DMS 273 (cell line): ENCODE data around the gene NHEJ1.

Experiments
- DNase-seq: peaks from one replicate; lab custom pipeline; 2025; ENCODE audit not compliant: unreplicated experiment; lab: John Stamatoyannopoulos, UW

NHEJ1 gene

DNA sequence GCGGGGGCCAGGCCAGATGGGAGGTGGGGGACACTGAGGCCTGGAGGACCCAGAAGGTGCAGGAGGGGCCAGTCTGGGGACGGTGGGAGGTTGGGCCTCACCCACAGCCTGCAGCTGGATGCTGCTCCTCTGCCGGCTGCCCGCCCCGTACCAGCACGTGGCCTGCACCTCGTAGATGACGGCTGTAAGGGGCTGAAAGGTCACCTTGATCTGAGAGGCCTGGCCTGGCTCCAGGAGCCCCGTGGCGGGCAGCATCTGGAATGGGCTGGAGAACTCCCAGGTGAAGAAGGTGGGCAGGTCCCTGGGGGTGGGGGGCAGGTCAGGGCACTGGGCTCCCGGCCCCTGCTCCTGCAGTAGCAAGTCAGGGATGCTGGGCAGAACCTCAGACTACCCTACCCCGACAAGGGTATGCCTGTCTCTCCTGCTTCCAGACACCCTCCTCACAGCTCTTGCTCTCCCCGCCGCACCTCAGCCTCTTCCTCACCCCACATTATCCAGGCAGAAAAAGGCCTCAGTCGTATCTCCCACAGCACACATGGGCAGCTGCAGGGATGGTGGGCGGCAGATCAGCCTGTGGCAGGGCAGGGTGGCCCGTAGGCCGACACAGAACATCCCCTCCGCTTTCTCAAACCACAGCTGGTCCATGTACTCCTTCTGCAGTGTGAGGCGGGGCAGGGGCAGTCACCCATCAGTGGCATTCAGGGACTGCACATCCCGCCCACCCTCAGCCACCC, 129.4 kb downstream of the NHEJ1 start:
- no peak for DNase-seq

DNA sequence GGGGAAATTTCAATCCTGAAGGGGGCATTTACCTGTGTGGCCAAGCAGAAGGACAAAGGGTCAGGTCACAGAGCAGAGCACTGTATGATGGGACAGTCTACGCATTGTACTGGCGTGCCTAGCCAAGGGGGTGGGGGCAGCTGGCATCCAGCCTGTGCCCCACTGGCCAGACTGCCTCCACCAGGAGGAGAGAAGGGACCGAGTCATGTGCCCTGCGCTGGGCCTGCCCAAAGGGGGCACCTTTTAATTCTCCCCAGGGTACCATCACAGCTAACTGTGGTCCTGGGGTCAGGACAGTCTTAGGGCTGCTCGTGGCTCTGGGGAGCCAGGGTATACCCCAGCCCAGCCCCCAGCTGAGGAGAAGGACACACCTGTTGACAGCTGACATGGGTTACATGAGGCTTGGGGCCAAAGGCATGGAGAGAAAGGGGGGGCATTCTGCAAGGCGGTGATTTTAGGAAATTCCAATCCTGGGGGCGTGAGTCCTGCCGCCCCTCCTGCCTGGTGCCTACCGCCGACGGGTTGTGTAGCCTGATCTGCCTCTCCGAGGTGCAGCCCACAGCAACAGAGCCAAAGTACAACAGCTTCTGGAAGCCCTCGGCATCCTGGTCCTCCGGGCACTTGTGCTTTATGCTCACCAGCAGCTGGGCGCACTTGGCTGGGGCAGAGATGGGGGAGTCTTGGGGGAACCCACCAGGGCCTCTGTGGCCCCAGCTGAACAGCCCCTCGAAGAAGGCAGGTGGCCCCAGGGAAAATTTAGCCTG, 130.3 kb downstream of the NHEJ1 start:
- no peak for DNase-seq

DNA sequence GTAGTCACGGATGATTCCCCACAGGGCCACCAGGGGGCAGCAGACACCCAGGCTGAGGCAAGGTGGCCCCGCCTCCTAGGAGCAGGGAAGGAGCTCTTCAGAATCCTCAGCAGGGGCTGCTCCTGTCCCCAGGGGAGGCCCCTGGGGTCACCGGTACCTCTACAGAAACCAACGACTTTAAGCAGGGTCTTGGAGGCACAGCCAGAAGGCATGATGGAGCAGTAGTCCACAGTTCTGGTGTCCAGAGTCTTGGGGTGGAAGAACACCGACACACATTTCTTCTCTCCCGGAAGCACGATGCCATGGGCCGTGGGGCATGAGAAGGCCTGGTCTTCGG, 130.8 kb downstream of the NHEJ1 start:
- peak; percentile 89 for DNase-seq

GRCh38 chr2:219028996-219029828, 131.4 kb downstream of the NHEJ1 start:
- DNase-seq: no peak

DNA sequence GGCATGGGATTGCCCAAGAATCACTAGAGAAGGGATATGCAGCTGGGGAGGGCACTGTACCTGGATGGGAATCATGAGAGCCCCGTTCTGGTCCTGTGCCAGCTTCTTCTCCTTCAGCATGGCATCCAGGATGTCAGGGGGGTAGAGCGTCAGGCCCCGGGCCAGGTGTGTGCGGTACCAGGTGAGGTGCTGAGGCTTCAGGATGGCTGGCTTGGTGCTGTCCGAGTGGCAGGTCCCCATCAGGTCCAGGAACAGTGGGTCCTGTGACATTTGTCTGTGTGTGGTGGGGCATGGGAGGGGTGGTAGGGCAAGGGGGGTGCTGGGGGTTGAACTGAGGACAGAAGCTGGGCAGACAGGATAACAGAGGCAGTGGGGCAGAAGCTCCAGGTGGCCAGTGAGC, 132.5 kb downstream of the NHEJ1 start:
- DNase-seq: no peak

- DNase-seq: no peak
Measured at GRCh38 chr2:219027511-219028055, 133.0 kb downstream of the NHEJ1 start.

DNA sequence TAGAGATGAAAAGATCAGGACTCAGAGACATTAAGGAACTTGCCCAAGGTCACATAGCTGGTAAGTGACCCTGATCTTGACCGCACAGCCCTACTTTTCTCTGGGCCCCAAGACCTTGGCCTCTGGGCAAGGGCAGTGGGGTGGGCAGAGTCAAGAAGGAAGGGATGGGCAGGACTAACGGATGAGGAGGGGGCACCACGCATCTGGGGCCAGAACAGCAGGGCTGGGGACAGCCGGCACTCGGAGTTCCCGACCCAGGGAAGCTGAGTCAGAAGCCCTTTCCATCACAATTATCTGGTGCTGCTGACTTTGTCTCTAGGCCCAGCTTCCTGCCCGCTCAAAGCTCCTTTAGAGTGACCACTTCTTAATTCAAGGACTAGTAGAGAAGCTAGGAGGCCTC, 133.7 kb downstream of the NHEJ1 start:
- DNase-seq: no peak

- no peak for DNase-seq
Measured at GRCh38 chr2:219025637-219026585, 134.7 kb downstream of the NHEJ1 start.
